ACC112 (cell line): ENCODE results near the gene TRAF3IP3.

ENCODE experiments used
- H2AFZ ChIP-seq: fragments of 200-600 bp; sonication (generic); one replicate; pipeline ENCODE4 v1.6.0; 2017; ENCODE audit warnings: antibody characterized with exemption, low read length; ENCODE audit not compliant: unreplicated experiment
- H3K27ac ChIP-seq: fragments of 200-600 bp; sonication (generic); 2 replicates; pipeline ENCODE4 v1.5.1; 2014; ENCODE audit warnings: low read depth, mild to moderate bottlenecking, antibody characterized with exemption, low read length, moderate library complexity
- H3K27me3 ChIP-seq: fragments of 200-600 bp; sonication (generic); 2 replicates; pipeline ENCODE4 v1.6.1; 2014; ENCODE audit warnings: mild to moderate bottlenecking, antibody characterized with exemption, low read length, moderate library complexity, mixed read lengths; ENCODE audit not compliant: insufficient read depth
- H3K36me3 ChIP-seq: fragments of 200-600 bp; sonication (generic); 2 replicates; pipeline ENCODE4 v1.6.1; 2016; ENCODE audit warnings: mild to moderate bottlenecking, antibody characterized with exemption, low read length, moderate library complexity, mixed read lengths; ENCODE audit not compliant: insufficient read depth
- H3K4me1 ChIP-seq: fragments of 200-600 bp; sonication (generic); one replicate; pipeline ENCODE4 v1.6.1; 2016; ENCODE audit warnings: low read length, mixed read lengths; ENCODE audit not compliant: insufficient read depth, unreplicated experiment, control insufficient read depth
- H3K4me3 ChIP-seq: fragments of 200-600 bp; sonication (generic); 2 replicates; pipeline ENCODE4 v1.5.1; 2014; ENCODE audit warnings: mild to moderate bottlenecking, low read depth, low read length
- H3K79me2 ChIP-seq: fragments of 200-600 bp; sonication (generic); one replicate; pipeline ENCODE4 v1.6.0; 2016; ENCODE audit warnings: low read length; ENCODE audit not compliant: control insufficient read depth, unreplicated experiment, insufficient read depth

Gene TRAF3IP3

DNA sequence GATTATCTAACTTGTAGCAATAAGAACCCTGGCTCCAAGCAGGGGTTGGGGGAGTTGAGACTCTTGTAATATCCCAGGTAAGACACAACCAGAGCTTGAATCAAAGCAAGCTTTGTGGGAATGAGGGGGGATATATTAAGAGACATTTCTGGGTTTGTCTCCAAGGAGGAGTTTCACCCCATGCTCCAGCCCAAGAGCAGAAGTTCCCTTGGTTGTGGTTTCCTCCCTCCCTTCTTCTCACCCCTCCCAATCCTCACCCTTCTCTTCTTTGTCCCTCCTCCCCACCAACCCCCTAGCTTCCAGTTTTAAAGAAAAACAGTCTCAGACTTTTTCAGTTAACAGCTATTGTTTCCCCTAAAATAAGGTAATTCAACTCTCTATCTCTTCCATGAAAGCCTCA, 11.9 kb downstream of the TRAF3IP3 start:
- no peak overlapping the region for H3K27ac ChIP-seq
- H3K79me2 ChIP-seq = no peaks in the 10 kb centered on the region
- no peak overlapping the region for H2AFZ ChIP-seq
- no peak overlapping the region for H3K4me3 ChIP-seq
- peaks cover 19% of the 10 kb centered on the region for H3K4me1 ChIP-seq
- H3K36me3 ChIP-seq = no peaks in the 10 kb centered on the region
- H3K27me3 ChIP-seq = no peaks in the 10 kb centered on the region

DNA sequence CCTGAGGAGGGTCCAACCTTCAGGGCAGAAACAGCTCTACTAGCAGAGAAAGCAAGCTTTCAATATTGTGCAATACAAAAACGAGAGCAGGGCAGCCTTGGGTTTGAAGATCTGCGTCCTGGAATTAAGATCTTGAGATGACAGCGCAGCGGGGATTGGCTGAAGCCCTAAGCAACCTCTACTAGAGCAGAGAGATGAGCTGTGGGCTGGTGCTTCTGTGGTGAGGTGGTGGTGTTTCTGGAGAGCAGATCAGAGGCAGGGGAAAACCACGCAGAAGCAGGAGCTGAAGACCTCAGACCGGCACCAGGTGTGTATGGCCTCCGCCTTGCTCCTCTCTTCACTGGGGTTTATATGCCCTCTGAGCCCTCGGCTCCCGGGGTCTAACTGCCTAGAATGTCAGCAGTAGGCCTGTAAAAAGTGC, 12.5 kb downstream of the TRAF3IP3 start:
- no peak overlapping the region for H3K4me3 ChIP-seq
- no peaks in the 10 kb centered on the region for H3K27me3 ChIP-seq
- peaks cover 19% of the 10 kb centered on the region for H3K4me1 ChIP-seq
- no peaks in the 10 kb centered on the region for H3K36me3 ChIP-seq
- no peak overlapping the region for H3K27ac ChIP-seq
- H3K79me2 ChIP-seq = no peaks in the 10 kb centered on the region
- H2AFZ ChIP-seq = no peak overlapping the region

DNA sequence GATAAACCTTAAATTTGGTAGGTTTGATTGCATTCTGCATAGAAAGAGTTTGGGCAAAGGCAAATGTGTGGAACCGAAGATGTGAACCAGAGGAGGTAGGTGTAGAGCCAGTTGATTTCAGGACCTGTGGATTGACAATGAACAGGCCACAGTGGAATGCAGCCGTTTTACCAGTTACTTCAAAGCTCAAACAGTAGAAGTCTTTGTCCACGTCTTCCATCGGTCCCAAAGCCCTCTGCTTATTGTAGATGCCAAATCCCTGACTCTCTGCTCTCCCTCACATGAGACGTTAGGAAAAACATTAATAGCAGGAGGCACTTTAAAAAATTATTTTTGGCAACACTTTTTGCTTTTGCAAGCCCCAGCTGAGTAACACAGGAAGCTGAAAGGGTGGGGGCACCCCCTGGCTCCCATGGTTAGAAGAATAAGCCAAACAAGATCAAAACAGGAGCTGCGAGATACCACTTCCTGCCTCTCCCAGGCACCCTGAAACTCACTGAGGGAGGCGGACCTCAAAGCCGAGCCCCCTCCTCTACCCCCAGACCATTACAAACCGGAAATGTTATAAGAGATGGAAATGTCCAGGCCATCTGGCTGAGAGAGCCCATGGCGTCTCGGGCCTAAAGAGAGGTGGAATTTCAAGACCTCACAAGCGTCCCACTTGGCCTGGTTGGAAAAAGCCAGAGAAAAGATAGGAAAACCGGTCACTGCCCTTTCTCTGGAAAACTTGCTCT, 13.5 kb downstream of the TRAF3IP3 start:
- Histone ChIP-seq H3K27ac (peak overlapping the region; percentile 76), H2AFZ (peak overlapping the region; percentile 96), H3K4me1 (peaks cover 19% of the 10 kb centered on the region), H3K36me3 (no peaks in the 10 kb centered on the region), H3K27me3 (no peaks in the 10 kb centered on the region), H3K79me2 (no peaks in the 10 kb centered on the region), H3K4me3 (peak overlapping the region; percentile 19; the same call in 1 of the 2 replicates)

DNA sequence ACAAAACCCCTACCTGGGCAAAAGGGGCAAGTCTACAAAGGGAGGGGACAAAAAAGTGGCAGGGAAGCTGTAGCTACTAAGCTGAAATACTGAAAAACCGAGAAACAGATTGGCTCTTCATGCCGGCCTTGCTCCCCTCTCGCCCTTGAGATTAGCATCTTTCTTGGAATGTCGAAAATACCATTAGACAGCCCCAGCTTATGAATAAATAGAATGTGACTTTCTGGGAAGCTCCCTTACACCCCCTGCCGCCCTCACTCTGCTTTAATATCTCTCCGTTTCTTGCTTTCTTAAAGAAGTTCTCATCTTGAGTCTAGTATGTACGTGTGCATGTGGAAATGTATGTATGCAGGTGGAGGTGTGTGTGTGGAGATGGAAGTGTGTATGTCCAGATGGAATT, 14.1 kb downstream of the TRAF3IP3 start:
- Histone ChIP-seq H3K36me3 (no peaks in the 10 kb centered on the region), H3K79me2 (no peaks in the 10 kb centered on the region), H2AFZ (peak overlapping the region; percentile 96), H3K27ac (peak overlapping the region; percentile 76), H3K4me3 (no peak overlapping the region), H3K27me3 (no peaks in the 10 kb centered on the region), H3K4me1 (peaks cover 19% of the 10 kb centered on the region)

DNA sequence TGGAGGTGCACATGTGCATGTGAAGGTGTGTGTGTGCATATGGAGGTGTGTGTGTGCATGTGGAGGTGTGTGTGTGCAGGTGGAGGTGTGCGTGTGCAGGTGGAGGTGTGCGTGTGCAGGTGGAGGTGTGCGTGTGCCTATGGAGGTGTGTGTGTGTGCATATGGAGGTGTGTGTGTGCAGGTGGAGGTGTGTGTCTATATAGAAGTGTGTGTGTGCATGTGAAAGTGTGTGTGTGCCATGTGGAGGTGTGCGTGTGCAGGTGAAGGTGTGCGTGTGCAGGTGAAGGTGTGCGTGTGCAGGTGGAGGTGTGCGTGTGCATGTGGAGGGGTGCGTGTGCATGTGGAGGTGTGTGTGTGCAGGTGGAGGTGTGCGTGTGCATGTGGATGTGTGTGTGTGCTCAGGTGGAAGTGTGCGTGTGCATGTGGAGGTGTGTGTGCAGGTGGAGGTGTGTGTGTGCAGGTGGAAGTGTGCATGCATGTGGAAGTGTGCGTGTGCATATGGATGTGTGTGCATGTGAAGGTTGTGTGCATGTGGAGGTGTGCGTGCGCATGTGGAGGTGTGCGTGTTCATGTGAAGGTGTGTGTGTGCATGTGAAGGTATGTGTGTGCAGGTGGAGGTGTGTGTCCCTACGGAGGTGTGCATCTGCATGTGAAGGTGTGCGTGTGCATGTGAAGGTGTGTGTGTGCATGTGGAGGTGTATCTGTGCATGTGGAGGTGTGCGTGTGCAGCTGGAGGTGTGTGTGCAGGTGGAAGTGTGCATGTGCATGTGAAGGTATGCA, 15.0 kb downstream of the TRAF3IP3 start:
- Histone ChIP-seq H3K4me1 (peaks cover 19% of the 10 kb centered on the region), H3K36me3 (no peaks in the 10 kb centered on the region), H3K27ac (no peak overlapping the region), H3K4me3 (no peak overlapping the region), H3K27me3 (no peaks in the 10 kb centered on the region), H3K79me2 (no peaks in the 10 kb centered on the region), H2AFZ (no peak overlapping the region)

DNA sequence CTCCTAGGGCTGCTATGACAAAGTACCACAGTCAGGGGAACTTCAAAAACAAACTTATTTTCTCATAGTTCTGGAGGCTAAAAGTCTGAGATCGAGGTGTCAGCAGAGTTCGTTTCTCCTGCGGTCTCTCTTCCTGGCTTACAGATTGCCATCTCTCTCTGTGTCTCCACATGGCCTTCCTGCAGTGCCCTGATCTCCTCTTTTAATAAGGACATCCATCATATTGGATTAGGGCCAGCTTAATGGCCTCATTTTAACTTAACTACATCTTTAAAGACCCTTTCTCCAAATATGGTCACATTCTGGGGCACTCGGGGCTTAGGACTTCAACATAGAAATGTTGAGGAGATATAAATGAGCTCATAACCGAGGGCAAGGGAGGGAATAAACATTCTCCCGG, 16.3 kb downstream of the TRAF3IP3 start:
- Histone ChIP-seq H2AFZ (no peak overlapping the region), H3K4me1 (peaks cover 19% of the 10 kb centered on the region), H3K4me3 (no peak overlapping the region), H3K27me3 (no peaks in the 10 kb centered on the region), H3K36me3 (no peaks in the 10 kb centered on the region), H3K79me2 (no peaks in the 10 kb centered on the region), H3K27ac (no peak overlapping the region)

DNA sequence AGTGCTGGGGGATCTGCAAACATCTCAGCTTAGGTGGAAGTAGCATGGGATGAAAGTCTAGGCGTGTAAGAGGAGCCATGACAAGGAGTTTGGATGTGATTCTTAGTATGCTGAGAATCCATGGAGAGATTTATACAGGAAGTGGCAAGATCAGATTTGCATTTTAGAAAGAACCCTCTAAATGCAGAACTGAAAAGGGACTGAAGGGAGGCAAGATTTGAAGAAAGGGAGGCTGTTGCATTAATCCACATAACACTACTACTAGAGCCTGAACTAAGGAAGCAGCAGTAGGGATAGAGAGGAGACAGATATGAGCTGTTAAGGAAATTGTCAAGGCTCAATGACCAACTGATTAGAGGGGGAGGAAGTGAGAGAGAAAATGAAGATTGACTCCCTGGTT, 18.7 kb downstream of the TRAF3IP3 start:
- no peaks in the 10 kb centered on the region for H3K36me3 ChIP-seq
- no peaks in the 10 kb centered on the region for H3K27me3 ChIP-seq
- no peak overlapping the region for H2AFZ ChIP-seq
- no peak overlapping the region for H3K4me3 ChIP-seq
- no peaks in the 10 kb centered on the region for H3K79me2 ChIP-seq
- no peak overlapping the region for H3K27ac ChIP-seq
- peaks cover 7% of the 10 kb centered on the region for H3K4me1 ChIP-seq

DNA sequence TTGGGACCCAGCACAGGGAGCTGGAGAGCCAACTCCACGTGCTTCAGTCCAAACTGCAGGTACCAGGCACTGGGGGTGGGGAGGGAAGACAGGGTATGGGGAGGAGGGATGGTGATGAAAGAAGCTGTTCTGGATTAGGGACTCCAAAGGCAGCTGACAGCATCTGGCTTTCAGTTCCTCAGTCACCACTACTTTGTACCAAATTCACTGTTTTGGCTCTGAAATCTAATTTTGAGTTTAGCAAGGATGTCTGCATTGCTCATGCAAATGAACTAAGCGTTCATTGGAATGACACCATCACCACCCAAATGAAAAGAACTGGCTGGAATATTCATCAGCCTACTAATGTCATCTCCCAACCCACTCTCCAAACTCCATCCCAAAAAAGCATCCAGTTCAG, 19.8 kb downstream of the TRAF3IP3 start:
- no peak overlapping the region for H3K4me3 ChIP-seq
- H3K27ac ChIP-seq = no peak overlapping the region
- no peaks in the 10 kb centered on the region for H3K4me1 ChIP-seq
- no peak overlapping the region for H2AFZ ChIP-seq
- no peaks in the 10 kb centered on the region for H3K79me2 ChIP-seq
- H3K27me3 ChIP-seq = no peaks in the 10 kb centered on the region
- H3K36me3 ChIP-seq = no peaks in the 10 kb centered on the region

DNA sequence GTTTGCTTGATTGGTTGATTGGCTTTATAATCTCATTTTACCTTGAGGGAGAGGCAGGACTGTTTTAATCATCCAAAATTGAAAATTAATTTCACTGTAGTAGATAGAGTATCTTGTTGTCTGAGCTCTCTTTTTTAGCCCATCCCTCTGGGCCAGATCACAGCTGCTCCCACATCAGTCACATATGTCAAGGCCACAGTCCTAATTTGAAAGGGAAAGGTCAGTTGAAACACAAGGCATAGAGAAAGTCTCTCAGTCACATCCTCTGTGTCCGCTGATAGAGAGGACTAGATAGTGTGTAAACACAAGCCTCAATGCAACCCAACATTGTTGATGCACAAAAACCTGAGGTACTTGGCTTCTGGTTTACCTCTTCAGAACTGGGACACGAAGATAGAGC, 21.7 kb downstream of the TRAF3IP3 start:
- Histone ChIP-seq H3K36me3 (no peaks in the 10 kb centered on the region), H3K4me3 (no peak overlapping the region), H3K4me1 (no peaks in the 10 kb centered on the region), H2AFZ (no peak overlapping the region), H3K27me3 (no peaks in the 10 kb centered on the region), H3K27ac (no peak overlapping the region), H3K79me2 (no peaks in the 10 kb centered on the region)

DNA sequence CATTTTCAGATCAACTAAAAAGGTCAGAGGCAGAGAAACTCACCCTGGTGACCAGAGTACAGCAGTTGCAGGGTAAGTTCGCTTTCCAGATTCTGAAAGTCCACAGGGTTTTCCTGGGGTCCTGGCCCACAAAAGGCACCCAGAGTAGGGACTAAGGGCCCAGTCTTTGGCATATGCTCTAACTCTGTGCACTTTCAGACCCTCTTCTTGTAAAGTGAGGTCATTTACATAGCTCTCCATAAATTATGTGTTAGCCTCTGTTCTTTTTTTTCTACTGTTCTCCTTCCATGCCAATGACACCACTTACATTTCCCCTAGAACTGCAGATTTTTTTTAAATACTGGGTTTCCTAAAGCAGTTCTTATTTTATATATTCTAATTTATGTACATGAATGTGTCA, 22.2 kb downstream of the TRAF3IP3 start:
- no peak overlapping the region for H3K4me3 ChIP-seq
- no peak overlapping the region for H2AFZ ChIP-seq
- peaks cover 3% of the 10 kb centered on the region for H3K79me2 ChIP-seq
- no peaks in the 10 kb centered on the region for H3K27me3 ChIP-seq
- H3K36me3 ChIP-seq = no peaks in the 10 kb centered on the region
- H3K27ac ChIP-seq = no peak overlapping the region
- no peaks in the 10 kb centered on the region for H3K4me1 ChIP-seq

DNA sequence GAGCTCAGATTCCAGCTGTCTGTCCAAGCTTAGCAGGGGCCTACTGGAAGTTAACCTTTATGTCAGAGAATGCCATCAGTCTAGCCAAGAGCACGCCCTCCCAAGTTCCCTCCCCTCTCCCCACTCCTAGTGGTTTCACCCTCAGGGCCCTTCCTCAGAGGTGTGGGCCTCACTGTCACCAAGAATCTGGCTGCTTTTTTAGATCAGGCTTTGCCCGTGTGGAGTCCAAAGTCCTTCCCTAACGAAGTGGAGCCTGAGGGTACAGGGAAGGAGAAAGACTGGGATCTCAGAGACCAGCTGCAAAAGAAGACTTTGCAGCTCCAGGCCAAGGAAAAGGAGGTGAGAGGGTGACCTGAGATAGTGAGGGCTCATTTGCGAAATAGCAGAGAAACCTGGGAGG, 24.4 kb downstream of the TRAF3IP3 start:
- no peaks in the 10 kb centered on the region for H3K36me3 ChIP-seq
- no peak overlapping the region for H3K27ac ChIP-seq
- peaks cover 6% of the 10 kb centered on the region for H3K4me1 ChIP-seq
- H3K4me3 ChIP-seq = no peak overlapping the region
- H3K27me3 ChIP-seq = no peaks in the 10 kb centered on the region
- no peak overlapping the region for H2AFZ ChIP-seq
- peaks cover 10% of the 10 kb centered on the region for H3K79me2 ChIP-seq
